Measurements from ENCODE around the gene C1QB.

- TF ChIP-seq CTCF (conservative IDR thresholded peaks at IDR 0.05; ENCODE audit: low read depth in 2 of 2) (no peak), EZH2 (IDR thresholded peaks at IDR 0.05; ENCODE audit: low read depth, unreplicated experiment) (no peak), CREB1 (CRISPR knock-in tag; IDR thresholded peaks at IDR 0.05; ENCODE audit: low read depth) (no peak), EZH2phosphoT487 (IDR thresholded peaks at IDR 0.05; ENCODE audit: unreplicated experiment) (no peak), ZNF114 (CRISPR knock-in tag; IDR thresholded peaks at IDR 0.05) (no peak), POLR2AphosphoS5 (IDR thresholded peaks at IDR 0.05; ENCODE audit: low read depth) (no peak)
- TF ChIP-seq, protein P1, sequence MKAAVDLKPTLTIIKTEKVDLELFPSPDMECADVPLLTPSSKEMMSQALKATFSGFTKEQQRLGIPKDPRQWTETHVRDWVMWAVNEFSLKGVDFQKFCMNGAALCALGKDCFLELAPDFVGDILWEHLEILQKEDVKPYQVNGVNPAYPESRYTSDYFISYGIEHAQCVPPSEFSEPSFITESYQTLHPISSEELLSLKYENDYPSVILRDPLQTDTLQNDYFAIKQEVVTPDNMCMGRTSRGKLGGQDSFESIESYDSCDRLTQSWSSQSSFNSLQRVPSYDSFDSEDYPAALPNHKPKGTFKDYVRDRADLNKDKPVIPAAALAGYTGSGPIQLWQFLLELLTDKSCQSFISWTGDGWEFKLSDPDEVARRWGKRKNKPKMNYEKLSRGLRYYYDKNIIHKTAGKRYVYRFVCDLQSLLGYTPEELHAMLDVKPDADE (IDR thresholded peaks at IDR 0.05) = no peak
- TF ChIP-seq, protein P2, sequence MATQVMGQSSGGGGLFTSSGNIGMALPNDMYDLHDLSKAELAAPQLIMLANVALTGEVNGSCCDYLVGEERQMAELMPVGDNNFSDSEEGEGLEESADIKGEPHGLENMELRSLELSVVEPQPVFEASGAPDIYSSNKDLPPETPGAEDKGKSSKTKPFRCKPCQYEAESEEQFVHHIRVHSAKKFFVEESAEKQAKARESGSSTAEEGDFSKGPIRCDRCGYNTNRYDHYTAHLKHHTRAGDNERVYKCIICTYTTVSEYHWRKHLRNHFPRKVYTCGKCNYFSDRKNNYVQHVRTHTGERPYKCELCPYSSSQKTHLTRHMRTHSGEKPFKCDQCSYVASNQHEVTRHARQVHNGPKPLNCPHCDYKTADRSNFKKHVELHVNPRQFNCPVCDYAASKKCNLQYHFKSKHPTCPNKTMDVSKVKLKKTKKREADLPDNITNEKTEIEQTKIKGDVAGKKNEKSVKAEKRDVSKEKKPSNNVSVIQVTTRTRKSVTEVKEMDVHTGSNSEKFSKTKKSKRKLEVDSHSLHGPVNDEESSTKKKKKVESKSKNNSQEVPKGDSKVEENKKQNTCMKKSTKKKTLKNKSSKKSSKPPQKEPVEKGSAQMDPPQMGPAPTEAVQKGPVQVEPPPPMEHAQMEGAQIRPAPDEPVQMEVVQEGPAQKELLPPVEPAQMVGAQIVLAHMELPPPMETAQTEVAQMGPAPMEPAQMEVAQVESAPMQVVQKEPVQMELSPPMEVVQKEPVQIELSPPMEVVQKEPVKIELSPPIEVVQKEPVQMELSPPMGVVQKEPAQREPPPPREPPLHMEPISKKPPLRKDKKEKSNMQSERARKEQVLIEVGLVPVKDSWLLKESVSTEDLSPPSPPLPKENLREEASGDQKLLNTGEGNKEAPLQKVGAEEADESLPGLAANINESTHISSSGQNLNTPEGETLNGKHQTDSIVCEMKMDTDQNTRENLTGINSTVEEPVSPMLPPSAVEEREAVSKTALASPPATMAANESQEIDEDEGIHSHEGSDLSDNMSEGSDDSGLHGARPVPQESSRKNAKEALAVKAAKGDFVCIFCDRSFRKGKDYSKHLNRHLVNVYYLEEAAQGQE (IDR thresholded peaks at IDR 0.05; ENCODE audit: unreplicated experiment) = no peak
Observed at GRCh38 chr1:22637907-22638445, 15.1 kb upstream of the C1QB start.

Data from GM23338 (cell line).